ENCODE results near the gene PUSL1.

PUSL1 gene

DNA sequence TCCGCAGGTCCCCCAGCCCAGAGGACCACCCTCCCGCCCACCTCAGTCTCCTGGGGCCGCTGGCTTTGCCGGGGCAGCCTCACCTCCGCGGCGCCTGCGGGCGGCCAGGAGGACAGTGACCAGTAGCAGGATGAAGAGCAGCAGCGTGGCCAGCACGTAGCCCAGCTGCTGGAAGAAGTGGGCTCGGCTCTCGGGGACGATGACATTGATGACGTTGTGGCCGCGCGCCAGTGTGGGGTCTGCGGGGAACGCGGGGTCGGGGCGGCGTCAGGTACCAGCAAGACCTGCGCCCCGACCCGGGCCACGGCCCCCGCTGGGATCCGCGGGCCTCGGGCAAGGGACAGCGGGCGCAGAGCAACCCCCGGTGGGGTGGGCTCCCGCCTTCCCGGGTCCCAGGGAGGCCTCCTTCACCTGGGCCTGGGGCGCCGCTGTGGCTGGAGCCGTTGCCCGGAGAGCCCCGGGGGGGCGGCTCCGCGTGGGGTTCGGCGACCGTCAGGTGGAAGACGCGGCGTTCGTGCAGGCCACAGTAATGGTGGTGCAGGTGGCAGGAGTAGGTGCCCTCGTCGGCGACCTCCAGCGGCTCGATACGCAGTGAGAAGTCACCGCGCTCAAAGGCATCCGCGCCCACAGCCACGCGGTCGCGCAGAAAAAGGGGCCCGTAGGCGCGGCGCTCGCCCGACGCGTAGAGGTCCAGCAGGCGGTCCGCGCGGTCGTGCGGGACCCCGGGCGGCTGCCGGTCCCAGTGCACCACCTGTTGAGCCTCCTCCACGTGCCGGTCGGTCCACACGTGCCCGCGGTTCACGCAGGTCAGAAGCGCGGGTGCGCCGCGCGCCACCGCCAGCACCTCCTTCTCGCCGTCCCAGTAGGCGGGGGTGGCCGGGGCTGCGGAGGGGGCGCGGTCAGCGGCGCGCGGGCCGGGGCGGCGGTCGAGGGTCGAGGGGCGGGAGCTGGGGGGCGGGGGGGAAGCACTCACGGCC lies 46.2 kb downstream of the PUSL1 start:
- no peak for DNase-seq (ENCODE audit: low read depth)

- no peak for DNase-seq (ENCODE audit: low read depth)
Measured at GRCh38 chr1:1355416-1355815, 47.0 kb downstream of the PUSL1 start.

- DNase-seq (ENCODE audit: low read depth) = no peak
Measured at GRCh38 chr1:1356166-1356795, 47.9 kb downstream of the PUSL1 start.

- DNase-seq (ENCODE audit: low read depth) = no peak
Measured at GRCh38 chr1:1356796-1357401, 48.5 kb downstream of the PUSL1 start.

DNA sequence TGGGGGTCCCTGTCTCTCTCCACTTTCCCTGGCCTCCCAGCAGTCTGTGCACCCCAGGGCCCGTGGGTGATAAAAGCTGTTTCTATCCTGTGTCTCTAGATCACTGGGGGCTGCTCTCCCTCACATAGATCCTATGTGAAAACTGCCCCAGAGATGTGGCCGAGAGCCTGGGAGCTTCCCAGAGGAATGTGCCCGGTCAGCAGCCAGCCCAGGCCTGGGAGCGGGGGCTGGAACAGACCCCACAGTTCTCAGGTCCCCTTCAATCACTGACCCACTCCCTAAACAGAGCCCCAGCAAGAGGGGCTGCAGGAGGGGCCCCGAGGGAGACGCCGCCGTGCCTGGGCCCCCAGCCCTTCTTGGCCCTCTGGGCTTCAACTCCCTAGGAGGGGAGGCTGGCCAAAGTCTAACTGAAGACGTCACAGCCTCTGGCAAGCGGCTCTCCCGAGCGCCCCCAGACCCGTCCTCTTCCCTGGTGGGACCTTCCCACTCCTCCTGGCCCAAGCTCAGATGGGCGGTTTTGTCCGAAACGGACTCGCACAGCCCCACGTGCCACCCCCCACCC lies 49.6 kb downstream of the PUSL1 start:
- DNase-seq (ENCODE audit: low read depth) = no peak

- no peak for DNase-seq (ENCODE audit: low read depth)
Measured at GRCh38 chr1:1358433-1359271, 50.3 kb downstream of the PUSL1 start, which contains the start of gene MXRA8. TSS of gene MXRA8 (minus strand) at chr1:1358555. CDS start at chr1:1358504, 51 bp downstream.

DNA sequence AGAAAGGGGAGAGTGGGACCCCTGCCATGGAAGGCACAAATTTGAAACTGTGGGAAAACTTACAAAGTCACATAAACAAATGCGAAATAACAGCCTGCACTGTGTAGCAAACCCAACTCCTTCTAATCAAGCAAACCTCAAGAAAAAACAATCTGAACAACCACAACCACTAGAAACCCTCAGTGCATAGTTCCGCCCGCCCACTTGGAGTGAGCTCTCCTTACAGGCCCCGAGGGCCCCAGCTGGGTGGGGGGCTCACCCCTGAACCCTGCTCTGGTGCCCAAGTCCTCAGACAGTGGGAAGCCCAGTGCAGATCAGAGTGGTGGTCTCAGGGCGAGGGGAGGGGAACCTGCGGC lies 50.9 kb downstream of the PUSL1 start:
- no peak for DNase-seq (ENCODE audit: low read depth)

GRCh38 chr1:1359664-1360468 lies 51.5 kb downstream of the PUSL1 start:
- no peak for DNase-seq (ENCODE audit: low read depth)

DNA sequence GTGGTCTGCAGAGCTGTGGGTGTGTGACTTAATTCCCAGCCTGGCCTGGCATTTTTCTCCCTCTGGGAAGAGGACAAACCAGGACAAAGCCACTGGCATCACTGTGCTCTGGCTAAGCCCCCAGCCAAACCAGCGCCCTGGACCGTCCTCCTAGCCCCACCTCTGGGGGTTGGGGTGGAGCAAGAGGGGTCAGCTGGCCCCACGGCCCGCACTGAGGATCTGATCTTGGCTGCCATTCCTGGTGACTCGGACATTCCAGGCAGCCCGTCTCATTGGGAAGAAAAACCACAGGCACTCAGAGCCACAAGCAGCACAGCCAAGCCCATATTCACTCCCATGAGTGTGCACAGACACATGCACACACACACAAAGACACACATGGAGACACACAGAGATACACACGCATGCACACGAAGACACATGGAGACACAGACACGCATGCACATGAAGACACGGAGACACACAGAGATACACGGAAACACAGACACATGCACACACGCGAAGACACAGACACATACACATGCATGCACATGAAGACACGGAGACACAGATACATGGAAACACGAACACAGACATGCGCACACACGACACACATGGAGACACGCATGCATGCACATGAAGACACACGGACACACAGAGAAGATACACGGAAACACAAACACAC lies 52.2 kb downstream of the PUSL1 start:
- DNase-seq (ENCODE audit: low read depth) = no peak
